Skeletal muscle cell (primary cell): ENCODE measurements around the gene FPR3.

ENCODE experiments used
- DNase-seq: peaks from one replicate; pipeline ENCODE4 v3.0.0-alpha.2; 2010; ENCODE audit warnings: low read depth
- H3K4me3 ChIP-seq: 2 replicates; pipeline ENCODE4 v1.5.1; 2011; ENCODE audit warnings: low read depth, mild to moderate bottlenecking, control low read depth, low read length, moderate library complexity

Gene FPR3

DNA sequence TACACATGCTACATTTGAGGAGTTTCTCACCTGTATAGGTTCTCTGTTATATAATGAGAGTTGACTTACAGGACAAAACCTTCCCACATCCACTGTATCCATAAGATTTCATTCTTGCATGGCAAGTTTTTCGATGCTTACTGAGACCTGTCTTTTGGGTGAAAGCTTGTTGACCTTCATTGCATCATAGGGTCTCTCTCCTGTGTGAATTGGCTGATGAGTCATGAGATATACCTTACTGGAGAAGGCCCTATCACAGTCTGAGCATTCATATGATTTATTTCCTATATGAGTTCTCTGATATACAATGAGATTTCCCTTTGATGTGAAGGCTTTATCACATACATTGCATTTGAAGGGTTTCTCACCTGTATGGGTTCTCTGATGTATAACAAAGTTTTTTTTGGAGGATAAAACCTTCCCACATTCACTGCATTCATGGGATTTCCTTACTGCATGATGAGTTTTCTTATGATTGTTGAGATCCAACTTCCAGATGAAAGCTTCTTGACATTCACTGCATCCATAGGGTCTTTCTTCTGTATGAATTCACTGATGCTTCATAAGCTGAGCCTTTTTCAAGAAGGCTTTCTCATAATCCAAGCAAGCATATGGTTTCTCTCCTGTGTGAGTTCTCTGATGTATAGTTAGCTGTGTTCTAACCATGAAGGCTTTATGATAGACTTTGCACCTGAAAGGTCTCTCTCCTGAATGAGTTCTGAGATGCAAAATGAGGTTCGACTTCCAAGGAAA is 67.1 kb downstream of the FPR3 start:
- H3K4me3 ChIP-seq = no peak overlapping the region
- no peak for DNase-seq

DNA sequence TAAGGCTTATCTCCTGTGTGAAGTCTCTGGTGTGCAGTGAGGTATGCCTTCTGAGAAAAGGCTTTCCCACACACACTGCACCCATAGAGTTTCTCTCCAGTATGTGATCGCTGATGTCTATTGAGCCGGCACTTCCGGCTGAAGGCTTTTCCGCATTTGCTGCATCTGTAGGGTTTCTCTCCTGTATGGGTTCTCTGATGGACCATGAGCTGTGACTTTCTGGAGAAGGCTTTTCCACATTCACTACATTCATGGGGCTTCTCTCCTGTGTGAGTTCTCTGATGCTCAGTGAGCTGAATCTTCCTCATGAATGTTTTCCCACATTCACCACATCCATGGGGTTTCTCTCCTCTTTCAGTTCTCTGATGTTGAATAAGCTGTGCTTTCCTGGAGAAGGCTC is 78.1 kb downstream of the FPR3 start:
- DNase-seq = no peak
- no peak overlapping the region for H3K4me3 ChIP-seq
